Measurements from ENCODE around the gene HECTD1.
"Not testable (repeated sequence)": the region's sequence is repeated elsewhere in the genome, so short reads cannot be mapped to it uniquely, and the experiment has no call there.

HECTD1 gene

DNA sequence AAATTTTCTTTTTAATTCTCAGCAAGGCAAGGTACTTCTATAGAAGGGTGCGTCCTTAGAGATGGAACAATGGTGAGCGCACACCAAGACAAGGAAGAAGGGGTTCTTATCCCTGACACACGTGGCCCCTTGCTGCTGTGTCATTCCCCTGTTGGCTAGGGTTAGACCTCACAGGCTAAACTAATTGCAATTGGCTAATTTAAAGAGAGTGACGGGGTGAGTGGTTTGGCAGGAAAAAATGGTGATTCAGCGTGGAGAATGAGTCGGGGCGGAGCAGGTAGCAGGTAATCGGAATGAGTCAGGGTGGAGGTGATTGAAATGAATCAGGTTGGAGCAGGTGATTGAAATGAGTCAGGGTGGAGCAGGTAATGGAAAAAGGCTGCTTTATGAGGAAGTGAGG is 36.3 kb upstream of the HECTD1 start:
- Histone ChIP-seq H3K27me3 (ENCODE audit: control insufficient read depth in 5 of 5, insufficient read depth in 4 of 5, low read length in 5 of 5) (no peaks in the 10 kb centered on the region), H3K36me3 (ENCODE audit: control insufficient read depth in 5 of 5, insufficient read depth in 5 of 5, low read length in 5 of 5) (no peaks in the 10 kb centered on the region), H3K9ac (ENCODE audit: low read length in 5 of 5) (no peak overlapping the region), H3K4me1 (ENCODE audit: control insufficient read depth in 5 of 5, insufficient read depth in 5 of 5, low read length in 5 of 5) (peaks cover 0 to 11% (median 9%) of the 10 kb centered on the region in 5 donors), H3K27ac (ENCODE audit: low read depth, low read length) (no peak overlapping the region), H3K4me3 (ENCODE audit: low read depth in 1 of 5, low read length in 5 of 5) (no peak overlapping the region), H3K9me3 (ENCODE audit: control insufficient read depth in 5 of 5, low read length in 5 of 5) (no peaks in the 10 kb centered on the region)

DNA sequence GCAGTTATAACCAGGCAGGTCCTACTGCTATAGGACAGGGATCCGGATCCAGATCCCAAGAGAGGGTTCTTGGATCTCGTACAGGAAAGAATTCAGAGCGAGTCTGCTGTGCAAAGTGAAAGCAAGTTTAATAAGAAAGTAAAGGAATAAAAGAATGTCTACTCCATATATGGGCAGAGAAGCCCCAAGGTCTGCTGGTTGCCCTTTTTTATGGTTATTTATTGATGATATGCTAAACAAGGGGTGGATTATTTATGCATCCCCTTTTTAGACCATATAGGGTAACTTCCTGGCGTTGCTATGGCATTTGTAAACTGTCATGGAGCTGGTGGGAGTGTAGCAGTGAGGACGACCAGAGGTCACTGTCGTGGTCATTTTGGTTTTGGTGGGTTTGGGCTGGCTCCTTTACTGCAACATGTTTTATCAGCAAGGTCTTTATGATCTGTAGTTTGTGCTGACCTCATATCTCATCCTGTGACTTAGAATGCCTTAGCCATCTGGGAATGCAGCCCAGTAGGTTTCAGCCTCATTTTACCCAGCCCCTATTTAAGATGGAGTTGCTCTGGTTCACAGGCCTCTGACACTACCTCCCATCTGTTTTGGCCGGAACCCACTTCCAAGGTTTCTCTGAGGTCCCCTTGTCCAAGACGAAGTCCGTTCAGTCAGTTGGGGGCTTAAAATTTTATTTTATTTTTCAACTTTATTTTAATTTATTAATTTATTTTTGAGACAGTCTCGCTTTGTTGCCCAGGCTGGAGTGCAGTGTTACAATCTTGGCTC is 34.8 kb upstream of the HECTD1 start:
- peak overlapping the region; percentile 29 to 50 (median 48) for H3K4me3 ChIP-seq (ENCODE audit: low read depth in 1 of 5, low read length in 5 of 5)
- H3K9me3 ChIP-seq (ENCODE audit: control insufficient read depth in 5 of 5, low read length in 5 of 5); H3K9ac ChIP-seq (ENCODE audit: low read length in 5 of 5); H3K27ac ChIP-seq (ENCODE audit: low read depth, low read length); H3K36me3 ChIP-seq (ENCODE audit: control insufficient read depth in 5 of 5, insufficient read depth in 5 of 5, low read length in 5 of 5); H3K27me3 ChIP-seq (ENCODE audit: control insufficient read depth in 5 of 5, insufficient read depth in 4 of 5, low read length in 5 of 5): not testable (repeated sequence)
- H3K4me1 ChIP-seq (ENCODE audit: control insufficient read depth in 5 of 5, insufficient read depth in 5 of 5, low read length in 5 of 5) = peaks cover 0 to 11% (median 9%) of the 10 kb centered on the region in 5 donors

DNA sequence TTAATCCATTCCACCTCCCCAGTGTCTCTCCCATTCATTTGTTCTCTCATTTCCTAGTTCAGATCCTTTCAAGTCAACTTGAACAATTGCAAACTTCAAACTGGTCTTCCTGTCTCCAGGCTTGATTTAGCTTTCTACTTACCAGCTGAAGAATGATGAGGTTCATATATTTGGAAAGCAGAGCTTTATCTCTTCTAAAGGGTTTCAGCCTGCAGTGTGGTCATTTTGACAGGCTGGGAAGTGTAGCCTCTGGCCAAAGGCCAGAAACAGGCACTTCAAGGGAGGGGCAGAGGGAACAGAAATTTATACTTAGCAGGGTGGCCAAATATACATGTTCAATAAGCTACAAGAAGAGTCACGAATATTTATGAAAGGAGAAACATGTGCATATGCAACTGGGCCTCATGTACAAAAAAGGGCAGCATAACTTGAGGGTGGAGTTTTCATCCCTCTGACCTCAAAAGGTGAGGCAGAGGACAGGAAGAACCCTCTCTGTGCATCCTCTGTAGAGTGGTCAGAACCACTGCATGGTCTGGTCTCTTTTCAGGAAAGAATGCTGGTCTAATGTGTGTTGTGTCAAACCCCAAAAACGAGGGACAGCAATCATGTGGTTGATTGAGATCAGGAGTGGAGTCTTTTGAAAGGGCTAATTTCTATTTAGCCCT is 34.0 kb upstream of the HECTD1 start:
- peak overlapping the region; percentile 29 to 50 (median 48) for H3K4me3 ChIP-seq (ENCODE audit: low read depth in 1 of 5, low read length in 5 of 5)
- no peak overlapping the region for H3K9ac ChIP-seq (ENCODE audit: low read length in 5 of 5)
- H3K4me1 ChIP-seq (ENCODE audit: control insufficient read depth in 5 of 5, insufficient read depth in 5 of 5, low read length in 5 of 5) = peaks cover 0 to 11% (median 9%) of the 10 kb centered on the region in 5 donors

DNA sequence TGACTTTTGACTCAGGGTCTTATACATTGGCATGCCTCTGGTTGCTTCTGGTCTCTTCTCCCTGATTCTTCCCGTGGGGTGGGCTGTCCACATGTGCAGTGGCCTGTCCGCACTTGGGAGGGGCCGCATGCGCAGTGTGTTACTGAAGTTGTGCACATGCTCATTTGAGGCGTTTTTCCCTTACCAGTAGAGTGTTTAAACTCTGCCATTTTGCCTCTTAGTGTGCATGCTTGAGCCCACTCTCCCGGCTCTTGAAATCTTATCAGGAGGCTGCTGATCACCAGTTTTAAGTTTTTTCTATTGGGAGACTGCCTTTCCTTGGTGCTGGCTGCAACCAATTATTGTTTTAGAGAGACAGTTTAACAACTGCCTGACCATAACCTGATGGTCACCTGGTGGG is 32.1 kb upstream of the HECTD1 start:
- no peaks in the 10 kb centered on the region for H3K27me3 ChIP-seq (ENCODE audit: control insufficient read depth in 5 of 5, insufficient read depth in 4 of 5, low read length in 5 of 5)

More for the DNA sequence above, 34.0 kb upstream of the HECTD1 start:
- Histone ChIP-seq H3K36me3 (ENCODE audit: control insufficient read depth in 5 of 5, insufficient read depth in 5 of 5, low read length in 5 of 5) (no peaks in the 10 kb centered on the region), H3K27me3 (ENCODE audit: control insufficient read depth in 5 of 5, insufficient read depth in 4 of 5, low read length in 5 of 5) (no peaks in the 10 kb centered on the region), H3K27ac (ENCODE audit: low read depth, low read length) (no peak overlapping the region), H3K9me3 (ENCODE audit: control insufficient read depth in 5 of 5, low read length in 5 of 5) (no peaks in the 10 kb centered on the region)

DNA sequence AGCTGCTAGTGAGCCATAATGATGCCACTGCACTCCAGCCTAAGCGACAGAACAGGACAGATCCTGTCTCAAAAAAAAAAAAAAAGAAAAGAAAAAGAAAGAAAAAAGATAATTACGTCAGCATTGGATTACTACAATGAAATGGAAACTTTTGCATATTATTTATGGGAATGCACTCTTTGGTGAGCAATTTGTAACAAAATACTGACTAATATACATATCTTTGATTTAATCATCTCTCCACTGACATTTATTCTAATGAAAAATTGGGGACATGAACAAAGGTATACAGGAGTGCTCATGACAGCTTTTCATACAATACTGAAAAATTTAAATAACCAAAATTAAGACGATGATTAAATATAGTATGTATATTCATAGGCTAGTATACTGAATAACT is 27.9 kb upstream of the HECTD1 start:
- H3K4me3 ChIP-seq (ENCODE audit: low read depth in 1 of 5, low read length in 5 of 5) = no peak overlapping the region
- H3K36me3 ChIP-seq (ENCODE audit: control insufficient read depth in 5 of 5, insufficient read depth in 5 of 5, low read length in 5 of 5) = no peaks in the 10 kb centered on the region
- no peak overlapping the region for H3K9ac ChIP-seq (ENCODE audit: low read length in 5 of 5)
- H3K4me1 ChIP-seq (ENCODE audit: control insufficient read depth in 5 of 5, insufficient read depth in 5 of 5, low read length in 5 of 5) = no peaks in the 10 kb centered on the region
- no peaks in the 10 kb centered on the region for H3K9me3 ChIP-seq (ENCODE audit: control insufficient read depth in 5 of 5, low read length in 5 of 5)
- H3K27me3 ChIP-seq (ENCODE audit: control insufficient read depth in 5 of 5, insufficient read depth in 4 of 5, low read length in 5 of 5) = no peaks in the 10 kb centered on the region
- no peak overlapping the region for H3K27ac ChIP-seq (ENCODE audit: low read depth, low read length)

More for the DNA sequence above, 32.1 kb upstream of the HECTD1 start:
- H3K36me3 ChIP-seq (ENCODE audit: control insufficient read depth in 5 of 5, insufficient read depth in 5 of 5, low read length in 5 of 5) = no peaks in the 10 kb centered on the region
- H3K9ac ChIP-seq (ENCODE audit: low read length in 5 of 5) = no peak overlapping the region
- H3K27ac ChIP-seq (ENCODE audit: low read depth, low read length) = no peak overlapping the region
- no peak overlapping the region for H3K4me3 ChIP-seq (ENCODE audit: low read depth in 1 of 5, low read length in 5 of 5)
- peaks cover 0 to 11% (median 9%) of the 10 kb centered on the region in 5 donors for H3K4me1 ChIP-seq (ENCODE audit: control insufficient read depth in 5 of 5, insufficient read depth in 5 of 5, low read length in 5 of 5)
- no peaks in the 10 kb centered on the region for H3K9me3 ChIP-seq (ENCODE audit: control insufficient read depth in 5 of 5, low read length in 5 of 5)

DNA sequence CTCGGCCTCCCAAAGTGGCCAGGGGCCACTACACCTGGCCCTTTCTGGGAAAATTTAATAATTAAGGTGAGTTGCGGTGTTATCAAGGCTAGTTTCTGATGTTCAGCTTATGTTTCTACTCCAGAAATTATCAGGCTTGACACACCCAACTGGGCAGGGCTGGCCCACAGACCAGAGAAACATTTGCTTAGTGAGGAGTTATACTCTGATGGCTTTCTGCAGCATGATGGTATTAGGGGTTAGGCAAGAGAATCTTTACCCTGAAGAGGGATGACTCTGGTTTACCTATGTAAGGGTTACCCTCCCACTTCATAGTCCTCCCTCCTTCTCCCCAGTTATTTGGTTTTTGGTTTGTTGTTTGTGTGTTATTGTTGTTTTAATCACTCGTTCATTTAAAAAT is 24.5 kb upstream of the HECTD1 start:
- Histone ChIP-seq H3K27ac (ENCODE audit: low read depth, low read length) (no peak overlapping the region), H3K27me3 (ENCODE audit: control insufficient read depth in 5 of 5, insufficient read depth in 4 of 5, low read length in 5 of 5) (peaks cover 0 to 2% (median 0%) of the 10 kb centered on the region in 5 donors), H3K4me3 (ENCODE audit: low read depth in 1 of 5, low read length in 5 of 5) (no peak overlapping the region), H3K9me3 (ENCODE audit: control insufficient read depth in 5 of 5, low read length in 5 of 5) (no peaks in the 10 kb centered on the region), H3K9ac (ENCODE audit: low read length in 5 of 5) (no peak overlapping the region), H3K4me1 (ENCODE audit: control insufficient read depth in 5 of 5, insufficient read depth in 5 of 5, low read length in 5 of 5) (peaks cover 0 to 14% (median 11%) of the 10 kb centered on the region in 5 donors), H3K36me3 (ENCODE audit: control insufficient read depth in 5 of 5, insufficient read depth in 5 of 5, low read length in 5 of 5) (no peaks in the 10 kb centered on the region)

DNA sequence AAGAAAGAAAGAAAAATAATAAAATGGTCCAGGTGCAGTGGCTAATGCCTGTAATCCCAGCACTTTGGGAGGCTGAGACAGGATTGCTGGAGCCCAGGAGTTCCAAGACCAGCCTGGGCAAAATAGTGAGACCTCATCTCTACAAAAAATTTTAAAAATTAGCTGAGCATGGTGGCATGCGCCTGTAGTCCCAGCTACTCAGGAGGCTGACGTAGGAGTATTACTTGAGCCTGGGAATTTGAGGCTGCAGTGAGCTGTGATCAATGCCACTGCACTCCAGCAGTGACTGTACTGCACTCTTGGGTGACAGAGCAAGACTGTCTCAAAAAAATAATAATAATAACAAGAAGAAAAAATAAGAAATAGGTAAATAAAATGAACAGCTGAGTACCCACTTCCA is 23.7 kb upstream of the HECTD1 start:
- H3K9ac ChIP-seq (ENCODE audit: low read length in 5 of 5); H3K9me3 ChIP-seq (ENCODE audit: control insufficient read depth in 5 of 5, low read length in 5 of 5); H3K27ac ChIP-seq (ENCODE audit: low read depth, low read length); H3K27me3 ChIP-seq (ENCODE audit: control insufficient read depth in 5 of 5, insufficient read depth in 4 of 5, low read length in 5 of 5); H3K4me3 ChIP-seq (ENCODE audit: low read depth in 1 of 5, low read length in 5 of 5); H3K36me3 ChIP-seq (ENCODE audit: control insufficient read depth in 5 of 5, insufficient read depth in 5 of 5, low read length in 5 of 5): not testable (repeated sequence)
- peaks cover 0 to 14% (median 11%) of the 10 kb centered on the region in 5 donors for H3K4me1 ChIP-seq (ENCODE audit: control insufficient read depth in 5 of 5, insufficient read depth in 5 of 5, low read length in 5 of 5)

DNA sequence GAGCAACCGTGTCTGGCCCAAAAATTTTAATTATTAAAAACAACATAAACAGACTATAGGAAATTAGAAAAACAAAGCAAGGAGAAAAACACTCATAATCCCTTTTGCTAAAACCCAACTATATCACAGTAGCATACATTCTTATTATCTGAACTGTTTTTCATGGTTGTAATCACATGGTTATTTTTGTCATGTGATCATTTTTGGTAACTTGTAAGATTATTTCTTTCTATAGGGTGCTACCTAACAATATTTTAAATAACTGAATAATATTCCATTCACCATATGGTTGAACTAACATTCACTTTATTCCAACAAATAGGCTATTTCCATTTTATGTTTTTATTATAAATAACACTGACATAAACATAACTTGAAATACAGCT is 23.0 kb upstream of the HECTD1 start:
- H3K9me3 ChIP-seq (ENCODE audit: control insufficient read depth in 5 of 5, low read length in 5 of 5) = no peaks in the 10 kb centered on the region
- H3K9ac ChIP-seq (ENCODE audit: low read length in 5 of 5) = peak overlapping the region in 1 of 5 donors; percentile 63
- H3K36me3 ChIP-seq (ENCODE audit: control insufficient read depth in 5 of 5, insufficient read depth in 5 of 5, low read length in 5 of 5) = no peaks in the 10 kb centered on the region
- H3K4me3 ChIP-seq (ENCODE audit: low read depth in 1 of 5, low read length in 5 of 5) = no peak overlapping the region
- peak overlapping the region; percentile 41 for H3K27ac ChIP-seq (ENCODE audit: low read depth, low read length)
- peaks cover 0 to 2% (median 0%) of the 10 kb centered on the region in 5 donors for H3K27me3 ChIP-seq (ENCODE audit: control insufficient read depth in 5 of 5, insufficient read depth in 4 of 5, low read length in 5 of 5)
- H3K4me1 ChIP-seq (ENCODE audit: control insufficient read depth in 5 of 5, insufficient read depth in 5 of 5, low read length in 5 of 5) = peaks cover 0 to 14% (median 11%) of the 10 kb centered on the region in 5 donors

DNA sequence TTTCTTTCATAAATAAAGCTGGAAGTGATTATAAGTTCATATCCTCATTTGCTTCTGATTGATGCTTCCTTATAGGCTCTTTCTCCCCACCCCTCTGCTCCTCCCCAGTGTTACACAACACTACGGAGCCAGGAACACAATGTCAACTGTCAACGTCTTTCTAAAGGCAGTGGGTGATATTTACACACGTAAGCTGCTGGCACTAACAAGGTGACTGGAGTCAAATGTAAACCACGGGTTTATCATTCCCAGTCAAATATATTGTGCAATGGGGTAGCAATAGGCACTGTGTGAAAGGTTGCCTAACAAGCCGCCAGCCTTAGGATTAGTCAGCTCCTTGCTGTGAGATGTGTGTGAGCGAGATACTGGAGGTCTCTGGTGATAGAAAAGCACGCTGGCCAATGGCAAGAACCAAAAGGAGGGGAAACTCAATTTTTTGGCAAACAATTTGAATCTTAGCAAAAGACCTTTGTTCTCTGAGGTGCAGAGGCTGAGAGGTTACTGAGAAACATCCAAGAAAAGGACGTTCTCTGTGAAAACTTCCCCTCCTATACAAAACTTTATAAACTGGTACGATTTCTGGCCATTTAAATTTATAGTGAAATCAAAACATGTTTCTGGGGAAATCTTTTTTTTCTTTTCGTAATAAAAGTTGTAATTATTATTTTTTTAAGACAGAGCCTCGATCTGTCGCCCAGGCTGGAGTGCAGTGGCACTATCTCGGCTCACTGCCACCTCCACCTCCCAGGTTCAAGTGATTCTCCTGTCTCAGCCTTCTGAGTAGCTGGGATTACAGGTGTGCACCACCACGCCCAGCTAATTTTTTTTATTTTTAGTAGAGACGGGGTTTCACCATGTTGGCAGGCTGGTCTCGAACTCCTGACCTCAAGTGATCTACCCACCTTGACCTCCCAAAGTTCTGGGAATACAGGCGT is 22.3 kb upstream of the HECTD1 start:
- Histone ChIP-seq H3K9ac (ENCODE audit: low read length in 5 of 5) (peak overlapping the region in 3 of 5 donors; percentile 16 to 63 (median 56)), H3K4me3 (ENCODE audit: low read depth in 1 of 5, low read length in 5 of 5) (peak overlapping the region in 4 of 5 donors; percentile 35 to 59 (median 52)), H3K27ac (ENCODE audit: low read depth, low read length) (peak overlapping the region; percentile 91), H3K4me1 (ENCODE audit: control insufficient read depth in 5 of 5, insufficient read depth in 5 of 5, low read length in 5 of 5) (peaks cover 0 to 14% (median 11%) of the 10 kb centered on the region in 5 donors), H3K9me3 (ENCODE audit: control insufficient read depth in 5 of 5, low read length in 5 of 5) (peaks cover 0 to 3% (median 0%) of the 10 kb centered on the region in 5 donors), H3K27me3 (ENCODE audit: control insufficient read depth in 5 of 5, insufficient read depth in 4 of 5, low read length in 5 of 5) (peaks cover 0 to 2% (median 0%) of the 10 kb centered on the region in 5 donors), H3K36me3 (ENCODE audit: control insufficient read depth in 5 of 5, insufficient read depth in 5 of 5, low read length in 5 of 5) (no peaks in the 10 kb centered on the region)

Measured in subcutaneous abdominal adipose tissue (tissue), 5 donors.